Activated T-cell treated with anti-CD3 and anti-CD28 coated beads, Interleukin-2, amount 50 U/mL, for 4 hours (primary cell): ENCODE data around the gene MAPK10. TPM values are rescaled to one million over a fixed set of nuclear protein-coding genes. Genes with fewer than 3 reads are reported as not detected.

Source experiments
- ATAC-seq, 2 donors: fragments of 200-7000 bp; cut with Tn5 transposase; one replicate each; pipeline ENCODE4 v1.10.0; 2021
- DNase-seq: peaks from one replicate; pipeline ENCODE4 v3.0.0-alpha.2; 2020
- H3K27me3 Mint-ChIP-seq: one replicate; pipeline ENCODE4 v1.8.0; 2021; ENCODE audit warnings: low read depth, mixed read lengths
- H3K36me3 Mint-ChIP-seq: one replicate; pipeline ENCODE4 v1.8.0; 2022; ENCODE audit warnings: mixed read lengths; ENCODE audit not compliant: insufficient read depth
- H3K4me1 Mint-ChIP-seq: one replicate; pipeline ENCODE4 v1.8.0; 2021; ENCODE audit warnings: low read depth, mixed read lengths
- H3K4me3 Mint-ChIP-seq: one replicate; pipeline ENCODE4 v1.8.0; 2021; ENCODE audit warnings: mild to moderate bottlenecking, moderate library complexity, mixed read lengths
- H3K9me3 Mint-ChIP-seq: one replicate; pipeline ENCODE4 v1.8.0; 2021; ENCODE audit warnings: mixed read lengths
- total RNA-seq, 3 donors: library from RNA; stranded (reverse); gene quantifications; one replicate each; pipeline ENCODE4 v1.2.1, GENCODE V29; 2021

Gene MAPK10
- total RNA-seq, 3 donors from 2014 or later, result 0.27 to 0.55 TPM; not detected in 1

DNA sequence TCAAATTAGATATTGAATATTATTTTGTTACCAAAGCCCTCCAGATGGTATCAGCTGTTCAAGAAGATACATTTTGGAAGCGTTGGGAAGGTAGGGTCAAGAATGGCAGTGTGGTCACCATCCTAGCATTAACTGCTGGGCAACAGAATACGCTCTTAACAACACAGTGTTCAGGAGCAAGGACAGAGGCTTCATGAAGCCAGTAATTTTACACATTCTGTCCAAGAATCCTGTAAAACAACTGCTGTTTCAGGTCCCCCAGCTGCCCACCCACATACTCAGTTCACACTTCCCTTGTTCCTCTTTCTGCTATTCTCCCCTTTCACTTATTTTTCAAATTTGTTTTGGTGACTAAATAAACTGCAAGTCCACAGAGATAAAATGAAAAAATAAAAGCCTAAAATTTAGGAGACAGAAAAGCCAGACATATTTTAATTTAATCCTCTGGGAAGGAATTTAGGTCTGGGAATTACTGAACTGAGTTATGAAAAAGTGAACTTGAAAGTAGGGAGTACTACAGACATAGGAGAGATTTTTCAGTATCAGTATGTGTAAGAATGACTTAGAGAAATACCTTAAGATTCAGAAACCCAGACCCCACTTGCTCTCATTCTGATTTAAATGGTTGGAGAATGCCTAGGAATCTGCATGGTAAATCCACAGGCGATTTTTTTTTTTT, 406.7 kb downstream of the MAPK10 start:
- no peaks in the 10 kb centered on the region for H3K4me1 Mint-ChIP-seq
- no peaks in the 10 kb centered on the region for H3K27me3 Mint-ChIP-seq
- no peaks in the 10 kb centered on the region for H3K9me3 Mint-ChIP-seq
- ATAC-seq (no peak), DNase-seq (no peak)
- no peak overlapping the region for H3K4me3 Mint-ChIP-seq
- no peaks in the 10 kb centered on the region for H3K36me3 Mint-ChIP-seq

DNA sequence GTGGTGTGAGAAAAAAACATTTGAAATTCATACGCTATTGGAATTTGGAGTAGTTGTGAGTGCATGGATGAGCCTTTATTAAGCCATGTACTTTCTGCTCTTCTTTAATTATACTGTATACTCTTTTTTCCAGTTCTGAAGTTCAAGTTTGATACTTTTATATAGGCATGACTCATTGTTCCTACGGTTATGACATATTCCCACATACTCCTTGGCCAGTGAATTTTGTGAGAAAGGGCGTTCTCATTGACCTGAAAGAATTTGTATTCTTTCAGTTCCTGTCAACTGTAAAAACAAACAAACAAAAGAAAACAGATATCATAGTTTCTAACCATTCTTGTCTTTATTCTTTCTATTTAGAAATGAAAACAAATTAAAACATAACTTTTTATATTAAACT, 407.3 kb downstream of the MAPK10 start:
- Mint-ChIP-seq H3K4me3 (no peak overlapping the region), H3K4me1 (no peaks in the 10 kb centered on the region), H3K36me3 (no peaks in the 10 kb centered on the region), H3K27me3 (no peaks in the 10 kb centered on the region), H3K9me3 (no peaks in the 10 kb centered on the region)
- ATAC-seq, result no peak
- DNase-seq, result no peak

DNA sequence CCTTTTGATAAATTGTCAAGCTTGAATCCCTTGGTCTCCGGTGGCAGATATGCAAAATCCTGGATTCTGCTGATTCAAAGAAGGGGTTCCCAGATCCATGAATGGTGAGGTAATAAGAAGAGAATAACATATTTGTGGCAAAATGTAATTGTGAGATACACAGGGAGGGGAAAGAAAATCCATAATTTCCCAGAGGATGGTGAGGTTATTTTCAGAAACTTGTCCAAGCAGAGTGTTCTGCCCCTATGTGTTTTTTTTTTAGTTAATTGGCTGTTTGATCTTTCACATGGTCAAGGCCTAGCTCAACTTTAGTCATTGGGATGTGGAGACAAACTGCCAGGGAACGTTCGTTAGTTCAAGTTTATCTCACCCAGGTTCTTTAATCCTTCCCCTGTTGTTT, 408.8 kb downstream of the MAPK10 start:
- no peak overlapping the region for H3K4me3 Mint-ChIP-seq
- no peaks in the 10 kb centered on the region for H3K27me3 Mint-ChIP-seq
- no peaks in the 10 kb centered on the region for H3K36me3 Mint-ChIP-seq

DNA sequence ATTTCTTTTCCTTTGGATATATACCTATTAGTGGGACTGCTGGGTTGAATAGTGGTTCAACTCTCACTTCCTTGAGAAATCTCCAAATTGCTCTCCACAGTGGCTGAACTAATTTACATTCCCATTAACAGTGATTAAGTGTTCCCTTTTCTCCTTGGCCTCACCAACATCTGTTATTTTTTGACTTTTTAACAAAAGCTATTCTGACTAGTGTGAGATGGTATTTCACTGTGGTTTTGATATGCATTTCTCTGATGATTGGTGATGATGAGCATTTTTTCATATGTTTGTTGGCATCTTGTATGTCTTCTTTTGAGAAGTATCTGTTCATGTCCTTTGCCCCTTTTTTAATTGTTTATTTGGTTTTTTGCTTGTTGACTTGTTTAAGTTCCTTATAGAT, 413.0 kb downstream of the MAPK10 start:
- H3K27me3 Mint-ChIP-seq, result no peaks in the 10 kb centered on the region
- no peak overlapping the region for H3K4me3 Mint-ChIP-seq
- no peak for DNase-seq
- no peaks in the 10 kb centered on the region for H3K36me3 Mint-ChIP-seq
- no peak for ATAC-seq
- H3K9me3 Mint-ChIP-seq, result no peaks in the 10 kb centered on the region
- H3K4me1 Mint-ChIP-seq, result no peaks in the 10 kb centered on the region

More for the DNA sequence above, 408.8 kb downstream of the MAPK10 start:
- H3K4me1 Mint-ChIP-seq, result no peaks in the 10 kb centered on the region
- no peaks in the 10 kb centered on the region for H3K9me3 Mint-ChIP-seq
- ATAC-seq, result no peak
- DNase-seq, result no peak

DNA sequence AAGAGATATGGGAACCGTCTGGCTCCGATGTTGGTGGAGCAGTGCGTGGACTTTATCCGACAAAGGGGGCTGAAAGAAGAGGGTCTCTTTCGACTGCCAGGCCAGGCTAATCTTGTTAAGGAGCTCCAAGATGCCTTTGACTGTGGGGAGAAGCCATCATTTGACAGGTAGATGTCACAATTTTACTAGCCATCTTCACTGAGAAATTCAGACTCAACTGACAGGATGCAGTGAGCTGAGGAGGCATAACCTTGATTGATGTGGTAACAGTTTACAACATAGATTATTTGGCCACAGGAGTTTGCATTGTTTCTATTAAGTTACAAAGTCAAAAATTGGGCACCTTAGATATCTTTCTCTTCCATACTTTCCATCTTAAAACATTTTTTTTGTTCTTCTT, 417.7 kb downstream of the MAPK10 start:
- H3K36me3 Mint-ChIP-seq, result no peaks in the 10 kb centered on the region
- DNase-seq, result no peak
- no peaks in the 10 kb centered on the region for H3K27me3 Mint-ChIP-seq
- H3K9me3 Mint-ChIP-seq, result no peaks in the 10 kb centered on the region
- ATAC-seq, result no peak
- H3K4me3 Mint-ChIP-seq, result no peak overlapping the region
- no peaks in the 10 kb centered on the region for H3K4me1 Mint-ChIP-seq

DNA sequence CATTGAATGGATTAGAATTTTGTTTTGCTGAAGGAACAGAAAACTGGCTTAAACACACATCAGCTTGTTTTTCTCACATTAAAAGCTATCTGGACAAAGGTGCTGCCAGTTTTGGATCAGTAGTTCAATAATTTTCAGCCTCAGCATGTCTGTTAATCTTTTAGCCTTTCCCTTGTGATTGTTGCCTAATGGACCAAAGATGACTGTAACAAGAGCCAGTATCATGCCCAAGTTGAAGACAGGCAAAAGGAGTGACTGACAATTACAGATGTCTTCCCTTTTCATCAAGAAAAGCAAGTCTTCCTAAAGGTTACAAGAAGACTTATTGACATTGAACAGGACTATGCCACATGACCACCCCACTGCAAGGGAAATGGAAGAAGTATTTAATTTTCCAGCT, 419.7 kb downstream of the MAPK10 start:
- no peak overlapping the region for H3K4me3 Mint-ChIP-seq
- ATAC-seq (no peak), DNase-seq (no peak)
- H3K9me3 Mint-ChIP-seq, result no peaks in the 10 kb centered on the region
- no peaks in the 10 kb centered on the region for H3K27me3 Mint-ChIP-seq
- no peaks in the 10 kb centered on the region for H3K36me3 Mint-ChIP-seq
- no peaks in the 10 kb centered on the region for H3K4me1 Mint-ChIP-seq

Other genes starting within 250 kb of the MAPK10 start
- 1 to 10 TPM in 1 of 3 donors, under 1 TPM in 2; 0.89 to 2.2 (median 0.92) TPM for gene PTPN13, start 234.3 kb upstream of the MAPK10 start, total RNA-seq